H1 (cell line): Measurements from ENCODE around the gene ARHGDIB. TPM values are rescaled to one million over a fixed set of nuclear protein-coding genes. Genes with fewer than 3 reads are reported as not detected.

ENCODE experiments used
- CTCF ChIA-PET: fragments of 300-600 bp; sonication (Branson Sonifier 250); formaldehyde crosslinking; loops from one replicate; lab custom pipeline; 2021; ENCODE audit not compliant: partially characterized antibody; lab: Charles Lee
- POLR2A ChIA-PET: fragments of 300-600 bp; sonication (Branson Sonifier 250); formaldehyde crosslinking; loops from one replicate; lab custom pipeline; 2021; ENCODE audit warnings: inconsistent platforms; ENCODE audit not compliant: partially characterized antibody; lab: Charles Lee
- DNase-seq, 2 experiments: peaks; one replicate each; pipeline versions ENCODE4 v3.0.0 to v3.0.0-alpha.2; 2010 to 2022; ENCODE audit warnings: low spot score in 2 of 2, low read depth in 1 of 2, mixed read lengths in 1 of 2
- FAIRE-seq: peaks from 2 replicates; lab custom pipeline; 2011; peaks lifted over from hg19 to GRCh38; lab: Jason Lieb, UNC
- H2AFZ ChIP-seq: 2 replicates; pipeline ENCODE4 v1.8.1; 2012; ENCODE audit warnings: low read length, inconsistent platforms
- H2AK5ac ChIP-seq: 2 replicates; pipeline ENCODE4 v1.6.1; 2013; ENCODE audit warnings: low read depth, low read length
- H2BK120ac ChIP-seq: replicated peaks from 2 replicates; pipeline ENCODE3; 2013; ENCODE audit warnings: low read depth, low read length, inconsistent platforms
- H2BK12ac ChIP-seq: 2 replicates; pipeline ENCODE4 v1.6.1; 2013; ENCODE audit warnings: low read depth, low read length
- H2BK15ac ChIP-seq: 2 replicates; pipeline ENCODE4 v1.6.1; 2013; ENCODE audit warnings: low read length
- H2BK20ac ChIP-seq: 2 replicates; pipeline ENCODE4 v1.6.1; 2013; ENCODE audit warnings: low read length
- H2BK5ac ChIP-seq: 2 replicates; pipeline ENCODE4 v1.6.1; 2013; ENCODE audit warnings: low read depth, low read length
- H3K14ac ChIP-seq: 2 replicates; pipeline ENCODE4 v1.6.1; 2013; ENCODE audit warnings: inconsistent platforms; ENCODE audit not compliant: insufficient read length
- H3K18ac ChIP-seq: 2 replicates; pipeline ENCODE4 v1.6.1; 2013; ENCODE audit warnings: low read length; ENCODE audit errors: extremely low read depth
- H3K23ac ChIP-seq: 2 replicates; pipeline ENCODE4 v1.6.1; 2013; ENCODE audit warnings: inconsistent platforms; ENCODE audit not compliant: insufficient read length
- H3K23me2 ChIP-seq: 2 replicates; pipeline ENCODE4 v1.6.1; 2013; ENCODE audit warnings: low read depth, low read length
- H3K27ac ChIP-seq: 2 replicates; pipeline ENCODE4 v1.6.1; 2011; ENCODE audit warnings: low read depth, low read length, inconsistent platforms
- H3K27me3 ChIP-seq, 4 experiments: replicated peaks in 1 of 4; 1 replicate in 1 of 4; 2 replicates in 3 of 4; pipeline versions ENCODE4 v1.6.1 to v1.8.1; 2011 to 2013; ENCODE audit warnings: low read length in 3 of 4, mild to moderate bottlenecking in 3 of 4, inconsistent platforms in 2 of 4, mixed read lengths in 2 of 4, moderate library complexity in 1 of 4; ENCODE audit not compliant: control insufficient read depth in 3 of 4, insufficient read depth in 3 of 4; ENCODE audit errors: extremely low read depth in 1 of 4
- H3K36me3 ChIP-seq, 4 experiments: 2 replicates each; pipeline versions ENCODE4 v1.6.1 to v1.8.1; 2011 to 2013; ENCODE audit warnings: mild to moderate bottlenecking in 4 of 4, low read length in 3 of 4, moderate library complexity in 2 of 4, control low read depth in 1 of 4, inconsistent platforms in 1 of 4; ENCODE audit not compliant: insufficient read depth in 4 of 4, control insufficient read depth in 2 of 4
- H3K4ac ChIP-seq: replicated peaks from 2 replicates; pipeline ENCODE3; 2013; ENCODE audit warnings: low read length, low read depth, mixed read lengths, inconsistent platforms; ENCODE audit not compliant: insufficient read length
- H3K4me1 ChIP-seq, 4 experiments: replicated peaks in 1 of 4; 1 replicate in 1 of 4; 2 replicates in 3 of 4; pipeline versions ENCODE4 v1.6.1 to v1.8.1; 2011 to 2013; ENCODE audit warnings: low read length in 3 of 4, inconsistent platforms in 2 of 4, mixed read lengths in 1 of 4; ENCODE audit not compliant: insufficient read depth in 4 of 4, control insufficient read depth in 3 of 4
- H3K4me2 ChIP-seq, 2 experiments: 2 replicates each; pipeline versions ENCODE4 v1.6.1 to v1.8.1; 2011 to 2013; ENCODE audit warnings: low read depth in 2 of 2, low read length in 2 of 2, control low read depth in 1 of 2, inconsistent platforms in 1 of 2, mild to moderate bottlenecking in 1 of 2; ENCODE audit not compliant: insufficient read depth in 1 of 2
- H3K4me3 ChIP-seq, 4 experiments: fragments of 200-600, 300-600 bp in 1 of 4; sonication (generic), shearing (Covaris generic), sonication (Bioruptor Twin) in 1 of 4; 2 replicates each; pipeline versions ENCODE4 v1.5.1 to v1.8.1; 2011 to 2016; ENCODE audit warnings: low read length in 4 of 4, low read depth in 3 of 4, control low read depth in 2 of 4, inconsistent platforms in 2 of 4, mild to moderate bottlenecking in 2 of 4, mixed read lengths in 1 of 4, moderate library complexity in 1 of 4; ENCODE audit not compliant: insufficient read depth in 2 of 4; ENCODE audit errors: extremely low read depth in 1 of 4
- H3K56ac ChIP-seq: replicated peaks from 2 replicates; pipeline ENCODE3; 2013; ENCODE audit warnings: low read depth, mild to moderate bottlenecking, mixed read lengths, low read length, inconsistent platforms; ENCODE audit not compliant: insufficient read length
- H3K79me1 ChIP-seq: 2 replicates; pipeline ENCODE4 v1.6.1; 2013; ENCODE audit warnings: low read depth, low read length, control low read depth
- H3K79me2 ChIP-seq, 2 experiments: 2 replicates each; pipeline versions ENCODE4 v1.6.1 to v1.8.1; 2012 to 2013; ENCODE audit warnings: low read length in 2 of 2, mild to moderate bottlenecking in 2 of 2, inconsistent platforms in 1 of 2; ENCODE audit not compliant: insufficient read depth in 2 of 2, control insufficient read depth in 1 of 2
- H3K9ac ChIP-seq, 4 experiments: replicated peaks in 1 of 4; 1 replicate in 1 of 4; 2 replicates in 3 of 4; pipeline versions ENCODE4 v1.6.1 to v1.8.1; 2011 to 2013; ENCODE audit warnings: low read depth in 3 of 4, low read length in 3 of 4, control low read depth in 2 of 4, mild to moderate bottlenecking in 2 of 4, moderate library complexity in 2 of 4, inconsistent platforms in 1 of 4; ENCODE audit errors: extremely low read depth in 1 of 4
- H3K9me3 ChIP-seq, 2 experiments: 2 replicates each; pipeline versions ENCODE4 v1.6.1 to v1.8.1; 2012 to 2013; ENCODE audit warnings: mild to moderate bottlenecking in 2 of 2, moderate library complexity in 2 of 2, control low read depth in 1 of 2, inconsistent platforms in 1 of 2, low read depth in 1 of 2, low read length in 1 of 2, mixed read lengths in 1 of 2; ENCODE audit not compliant: insufficient read depth in 2 of 2
- H4K20me1 ChIP-seq, 2 experiments: replicated peaks in 1 of 2; 2 replicates each; pipeline versions ENCODE3 to v1.8.1; 2011 to 2013; ENCODE audit warnings: inconsistent platforms in 2 of 2, low read length in 2 of 2, mild to moderate bottlenecking in 1 of 2; ENCODE audit not compliant: insufficient read depth in 2 of 2, control insufficient read depth in 1 of 2
- H4K5ac ChIP-seq: 2 replicates; pipeline ENCODE4 v1.6.1; 2013; ENCODE audit warnings: low read length, low read depth, mixed read lengths, inconsistent platforms; ENCODE audit not compliant: insufficient read length
- H4K8ac ChIP-seq: 2 replicates; pipeline ENCODE4 v1.8.0; 2013; ENCODE audit warnings: mild to moderate bottlenecking, moderate library complexity, low read length, inconsistent platforms; ENCODE audit not compliant: insufficient read depth; ENCODE audit errors: extremely low read depth
- H4K91ac ChIP-seq: replicated peaks from 2 replicates; pipeline ENCODE3; 2013; ENCODE audit warnings: low read length, mixed read lengths, inconsistent platforms; ENCODE audit not compliant: insufficient read length
- BRCA1 ChIP-seq: IDR thresholded peaks from 2 replicates; pipeline ENCODE4 v1.6.1; 2012; ENCODE audit warnings: low read depth, low read length, improper control_type of control experiment
- EP300 ChIP-seq, 2 experiments: IDR thresholded peaks; 1 replicate in 1 of 2; 2 replicates in 1 of 2; pipeline ENCODE4 v1.6.1; 2011 to 2012; ENCODE audit warnings: low read depth in 2 of 2, low read length in 2 of 2, mild to moderate bottlenecking in 2 of 2, borderline replicate concordance in 1 of 2, inconsistent platforms in 1 of 2, moderate library complexity in 1 of 2
- FOSL1 ChIP-seq: IDR thresholded peaks from 2 replicates; pipeline ENCODE4 v1.6.1; 2011; ENCODE audit warnings: mild to moderate bottlenecking, low read depth, low read length, moderate library complexity; ENCODE audit not compliant: insufficient read depth
- JUND ChIP-seq: IDR thresholded peaks from 2 replicates; pipeline ENCODE4 v1.6.1; 2011; ENCODE audit warnings: mild to moderate bottlenecking, improper control_type of control experiment, low read length
- KDM4A ChIP-seq: IDR thresholded peaks from one replicate; pipeline ENCODE4 v1.7.1; 2012; ENCODE audit warnings: low read depth, mild to moderate bottlenecking, moderate library complexity, low read length, inconsistent platforms; ENCODE audit not compliant: severe bottlenecking
- POLR2AphosphoS5 ChIP-seq: IDR thresholded peaks from 2 replicates; pipeline ENCODE4 v1.6.1; 2011; ENCODE audit warnings: low read depth, low read length
- POU5F1 ChIP-seq: IDR thresholded peaks from 2 replicates; pipeline ENCODE4 v1.6.1; 2011; ENCODE audit warnings: low read depth, mild to moderate bottlenecking, low read length, moderate library complexity
- SIN3A ChIP-seq, 2 experiments: IDR thresholded peaks in 1 of 2; conservative IDR thresholded peaks in 1 of 2; 2 replicates each; pipeline ENCODE4 v1.6.1; 2011 to 2012; ENCODE audit warnings: low read length in 2 of 2, improper control_type of control experiment in 1 of 2, low read depth in 1 of 2, mild to moderate bottlenecking in 1 of 2
- SP1 ChIP-seq: IDR thresholded peaks from 2 replicates; pipeline ENCODE4 v1.6.1; 2011; ENCODE audit warnings: low read depth, low read length
- SRF ChIP-seq: IDR thresholded peaks from 2 replicates; pipeline ENCODE4 v1.6.1; 2011; ENCODE audit warnings: mild to moderate bottlenecking, low read depth, low read length, moderate library complexity
- SUZ12 ChIP-seq: fragments of 200-600 bp; sonication (generic); IDR thresholded peaks from 2 replicates; pipeline ENCODE4 v1.6.1; 2012; ENCODE audit warnings: mild to moderate bottlenecking, inconsistent platforms, low read length, moderate library complexity, mixed read lengths
- TBP ChIP-seq: IDR thresholded peaks from 2 replicates; pipeline ENCODE4 v1.6.1; 2011; ENCODE audit warnings: low read depth, low read length, improper control_type of control experiment
- TCF12 ChIP-seq: IDR thresholded peaks from 2 replicates; pipeline ENCODE4 v1.6.1; 2011; ENCODE audit warnings: low read depth, mild to moderate bottlenecking, low read length
- YY1 ChIP-seq: IDR thresholded peaks from 2 replicates; pipeline ENCODE4 v1.6.1; 2011; ENCODE audit warnings: low read depth, mild to moderate bottlenecking, low read length
- WGBS, 2 experiments: shearing (Covaris generic) in 1 of 2; methylation state at CpG; one replicate each; pipeline versions ENCODE4 v1.1.6 to v1.1.7; 2013 to 2015; ENCODE audit warnings: low lambda C conversion rate in 2 of 2, mixed read lengths in 2 of 2, inconsistent platforms in 1 of 2, low coverage in 1 of 2, missing lambda C conversion rate in 1 of 2; ENCODE audit not compliant: insufficient replicate concordance in 2 of 2, insufficient coverage in 1 of 2, insufficient read length in 1 of 2; ENCODE audit errors: extremely low coverage in 1 of 2, missing lambda C conversion rate in 1 of 2; 5-methylcytosine and 5-hydroxymethylcytosine counted together
- polyA plus RNA-seq, 7 experiments: library from polyadenylated mRNA; depleted of rRNA in 3 of 7; stranded (reverse) in 5 of 7; unstranded in 2 of 7; fragments of >200 nt in 5 of 7; fragments of 200-250 nt in 2 of 7; gene quantifications; 1 replicate in 5 of 7; 2 replicates in 1 of 7; 4 replicates in 1 of 7; pipeline versions ENCODE4 v1.2.1 to v1.2.3, GENCODE V29; 2011 to 2013; ENCODE audit warnings: missing spikeins in 2 of 7, mixed read lengths in 2 of 7
- total RNA-seq: library from RNA; stranded (reverse); fragmentation: NEBNext Ultra II Directional; extraction: Animal tissue kit (Norgen Biotek cat#: 25700); gene quantifications from 2 replicates; pipeline ENCODE4 v1.2.1, GENCODE V29; 2021

Gene ARHGDIB
- total and polyA plus RNA-seq, 2 of the 8 experiments (the other 6 are each of a cell fraction or from before 2014, with no cell fraction given): 0.82 to 1.3 TPM

DNA sequence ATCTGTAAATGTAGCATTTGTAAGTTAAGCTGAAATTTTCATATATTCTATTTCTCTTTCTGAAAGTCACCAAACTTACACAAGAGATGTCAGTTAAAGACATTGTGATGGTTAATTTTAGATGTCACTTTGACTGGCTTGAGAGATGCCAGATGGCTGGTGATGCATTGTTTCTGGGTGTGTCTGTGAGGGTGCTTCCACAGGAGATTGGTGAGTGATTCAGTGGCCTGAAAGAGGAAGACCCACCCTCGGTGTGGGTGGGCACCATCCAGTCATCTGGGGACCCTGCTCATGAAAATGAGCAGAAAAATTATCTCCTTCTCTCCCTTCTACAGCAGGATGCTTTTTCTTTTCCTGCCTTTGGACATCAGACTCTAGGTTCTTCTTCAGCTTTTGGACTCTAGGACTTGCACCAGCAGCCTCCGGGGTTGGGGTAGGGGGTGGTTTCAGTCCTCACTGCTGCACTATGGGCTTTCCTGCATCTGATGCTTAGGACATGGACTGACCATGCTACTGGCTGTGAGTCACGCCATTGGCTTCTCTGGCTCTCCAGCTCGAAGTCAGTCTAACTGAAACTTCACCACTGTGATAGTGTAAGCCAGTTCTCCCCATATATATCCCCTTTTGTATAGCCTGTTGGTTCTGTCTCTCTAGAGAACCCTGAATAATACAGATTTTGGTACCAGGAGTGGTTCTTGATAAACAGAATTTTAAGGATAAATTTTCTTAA is 32.3 kb upstream of the ARHGDIB start:
- Histone ChIP-seq H3K23me2 (no peaks in the 10 kb centered on the region), H2BK120ac (no peak overlapping the region), H3K79me2 (no peaks in the 10 kb centered on the region), H4K20me1 (no peaks in the 10 kb centered on the region), H2BK20ac (no peak overlapping the region), H3K4me2 (no peak overlapping the region), H3K9me3 (no peaks in the 10 kb centered on the region), H2BK15ac (no peak overlapping the region), H3K18ac (no peak overlapping the region), H4K91ac (no peak overlapping the region), H3K4ac (no peak overlapping the region), H3K27me3 (no peaks in the 10 kb centered on the region), H3K36me3 (no peaks in the 10 kb centered on the region), H2BK12ac (no peak overlapping the region), H2BK5ac (no peak overlapping the region), H2AK5ac (no peak overlapping the region), H3K9ac (no peak overlapping the region), H3K79me1 (no peaks in the 10 kb centered on the region), H3K56ac (no peak overlapping the region), H4K5ac (no peak overlapping the region), H4K8ac (no peak overlapping the region), H3K23ac (no peak overlapping the region), H2AFZ (no peak overlapping the region), H3K14ac (no peak overlapping the region), H3K4me3 (no peak overlapping the region), H3K4me1 (no peaks in the 10 kb centered on the region), H3K27ac (no peak overlapping the region)
- no peak for FAIRE-seq
- no peak for DNase-seq
- 89% methylated on average over 4 of the region's 4 CpGs; no CpG with 5 or more reads in 1 of the 2 experiments for WGBS, 2 experiments
- CTCF ChIA-PET: interaction anchor here (0.6 to 12.5 kb wide), 8 partner anchors 10 to 221 kb away, joined by 3 to 116 read pairs (median 3); partner anchors contain the start of genes ART4 and ERP27
- POLR2A ChIA-PET: no interaction called here
- TF ChIP-seq BRCA1: no peak
- no peak for TF ChIP-seq EP300 (IDR thresholded peaks at IDR 0.05; ENCODE audit: borderline replicate concordance in 1 of 2, low read depth in 2 of 2, low read length in 2 of 2)
- no peak for TF ChIP-seq TBP
- TF ChIP-seq SRF: no peak
- no peak for TF ChIP-seq SP1
- no peak for TF ChIP-seq TCF12
- no peak for TF ChIP-seq KDM4A
- no peak for TF ChIP-seq SIN3A (conservative IDR thresholded peaks at IDR 0.05 in 1 of 2, IDR thresholded peaks at IDR 0.05 in 1 of 2; ENCODE audit: low read depth in 1 of 2, low read length in 2 of 2)
- no peak for TF ChIP-seq FOSL1
- TF ChIP-seq SUZ12: no peak
- no peak for TF ChIP-seq POLR2AphosphoS5
- TF ChIP-seq YY1: no peak
- no peak for TF ChIP-seq JUND
- no peak for TF ChIP-seq POU5F1
